GM12891 (cell line): ENCODE data around the gene PPP1R12B.

Experiments used
- POLR2A ChIP-seq: IDR thresholded peaks from 2 replicates; pipeline ENCODE4 v1.6.1; 2011; ENCODE audit warnings: low read depth, low read length, control low read depth
- TAF1 ChIP-seq: IDR thresholded peaks from 2 replicates; pipeline ENCODE4 v1.6.1; 2011; ENCODE audit warnings: low read depth, low read length, control low read depth

- TF ChIP-seq POLR2A, result no peak
- TF ChIP-seq TAF1, result no peak
Measured at GRCh38 chr1:202599669-202600431, 251.4 kb downstream of the PPP1R12B start.
